PC-3 (cell line): ENCODE data around the gene PLXDC1. TPM values are rescaled to one million over a fixed set of nuclear protein-coding genes. Genes with fewer than 3 reads are reported as not detected.
A peak's percentile ranks its signal among the peaks of the same experiment; 100 is the strongest.

Source experiments
- ATAC-seq: fragments of 200-7000 bp; cut with Tn5 transposase; 2 replicates; pipeline ENCODE4 v1.9.1; 2020; ENCODE audit warnings: mild to moderate bottlenecking, moderate library complexity
- BruUV-seq: library from RNA; stranded (reverse); fragments of 400-500 nt; replicated peaks from 2 replicates; lab custom pipeline; 2021; lab: Mats Ljungman, UMichigan
- CTCF ChIA-PET: fragments of 300-600 bp; sonication (Branson Sonifier 250); formaldehyde crosslinking; loops from one replicate; lab custom pipeline; 2022; ENCODE audit warnings: antibody characterized with exemption; lab: Charles Lee
- POLR2A ChIA-PET: fragments of 300-600 bp; sonication (Branson Sonifier 250); formaldehyde crosslinking; loops from one replicate; lab custom pipeline; 2022; ENCODE audit warnings: antibody characterized with exemption; ENCODE audit not compliant: unreplicated experiment; lab: Charles Lee
- DNase-seq: peaks from one replicate; pipeline ENCODE4 v3.0.0-alpha.2; 2015
- H2AFZ ChIP-seq: fragments of 300-600 bp; sonication (generic); 2 replicates; pipeline ENCODE4 v1.6.0; 2016; ENCODE audit warnings: antibody characterized with exemption, low read length
- H3F3A ChIP-seq: fragments of 300-600 bp; sonication (generic); one replicate; pipeline ENCODE4 v1.6.0; 2017; ENCODE audit warnings: antibody characterized with exemption, low read length, control low read depth, mild to moderate bottlenecking; ENCODE audit not compliant: unreplicated experiment
- H3K27ac ChIP-seq: fragments of 300-600 bp; sonication (generic); 2 replicates; pipeline ENCODE4 v1.5.1; 2016; ENCODE audit warnings: mild to moderate bottlenecking, low read length
- H3K27me3 ChIP-seq: fragments of 300-600 bp; sonication (generic); 2 replicates; pipeline ENCODE4 v1.6.1; 2016; ENCODE audit warnings: low read length, mixed read lengths
- H3K36me3 ChIP-seq: fragments of 300-600 bp; sonication (generic); 2 replicates; pipeline ENCODE4 v1.6.1; 2016; ENCODE audit warnings: low read depth, mixed run types, low read length, mixed read lengths
- H3K4me1 ChIP-seq: fragments of 300-600 bp; sonication (generic); 2 replicates; pipeline ENCODE4 v1.5.1; 2016; ENCODE audit warnings: low read length; ENCODE audit not compliant: insufficient read depth
- H3K4me2 ChIP-seq: fragments of 300-600 bp; sonication (generic); 2 replicates; pipeline ENCODE4 v1.6.0; 2016; ENCODE audit warnings: low read length
- H3K4me3 ChIP-seq: fragments of 300-600 bp; sonication (generic); 2 replicates; pipeline ENCODE4 v1.5.1; 2016; ENCODE audit warnings: mild to moderate bottlenecking, low read length, mixed read lengths
- H3K79me2 ChIP-seq: fragments of 300-600 bp; sonication (generic); 2 replicates; pipeline ENCODE4 v1.6.1; 2017; ENCODE audit warnings: low read length, mixed read lengths
- H3K9ac ChIP-seq: fragments of 300-600 bp; sonication (generic); 2 replicates; pipeline ENCODE4 v1.6.0; 2016; ENCODE audit warnings: mild to moderate bottlenecking, low read length
- H3K9me2 ChIP-seq: fragments of 300-600 bp; sonication (generic); replicated peaks from 2 replicates; pipeline ENCODE4 v1.6.1; 2016; ENCODE audit warnings: mixed run types, low read length, mixed read lengths
- H3K9me3 ChIP-seq: fragments of 300-600 bp; sonication (generic); 2 replicates; pipeline ENCODE4 v1.6.1; 2016; ENCODE audit warnings: low read length, mixed read lengths
- H4K20me1 ChIP-seq: fragments of 300-600 bp; sonication (generic); 2 replicates; pipeline ENCODE4 v1.6.1; 2016; ENCODE audit warnings: low read length, mixed read lengths
- EZH2 ChIP-seq: fragments of 300-600 bp; sonication (generic); IDR thresholded peaks from one replicate; pipeline ENCODE4 v1.6.1; 2017; ENCODE audit warnings: antibody characterized with exemption, mild to moderate bottlenecking, low read length; ENCODE audit not compliant: unreplicated experiment
- EZH2phosphoT487 ChIP-seq: fragments of 300-600 bp; sonication (generic); IDR thresholded peaks from 2 replicates; pipeline ENCODE4 v1.6.1; 2018; ENCODE audit warnings: mild to moderate bottlenecking, antibody characterized with exemption, low read length, borderline replicate concordance
- intact Hi-C: fragments of 100-400 bp; cut with micrococcal nuclease; formaldehyde crosslinking; loops from 2 replicates; pipeline ENCODE4 v1.9.0; 2023
- total RNA-seq: library from RNA; depleted of rRNA; stranded (reverse); fragments of >200 nt; gene quantifications from 2 replicates; pipeline ENCODE4 v1.2.3, GENCODE V29; 2014
- TF ChIP-seq, protein P1 (sequence below): fragments of 300-600 bp; sonication (generic); conservative IDR thresholded peaks from 2 replicates; pipeline ENCODE4 v1.5.1; 2017; ENCODE audit warnings: antibody characterized with exemption, low read depth, mild to moderate bottlenecking, low read length

PLXDC1 gene
- total RNA-seq, 1 experiment from 2014 or later = not detected

DNA sequence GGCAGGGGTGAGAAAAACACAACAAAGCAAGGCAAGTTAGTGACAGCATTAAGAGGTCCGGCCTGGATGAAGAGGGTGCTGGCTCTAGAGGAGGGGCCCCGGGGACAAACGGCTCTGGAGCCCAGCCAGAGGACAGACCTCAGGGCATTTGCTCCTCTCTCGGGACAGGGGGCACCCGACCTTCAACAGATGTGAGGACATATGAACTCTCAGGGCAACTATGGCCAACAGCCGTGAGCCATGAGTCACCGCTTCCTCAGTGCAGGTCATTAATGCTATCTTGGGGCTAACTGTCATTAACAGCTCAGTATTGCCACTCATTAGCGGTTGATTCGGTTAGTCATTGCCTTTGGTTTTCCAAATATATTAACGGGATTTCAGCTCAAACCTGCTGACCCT is 24.3 kb upstream of the PLXDC1 start:
- H3K4me3 ChIP-seq = no peak overlapping the region
- CTCF ChIA-PET = interaction anchor here (0.6 to 1.3 kb wide), 3 partner anchors 10 to 193 kb away, joined by 3 to 7 read pairs (median 3); partner anchors contain the start of gene ARL5C
- TF ChIP-seq EZH2phosphoT487 (no peak), EZH2 (no peak)
- TF ChIP-seq, protein P1, sequence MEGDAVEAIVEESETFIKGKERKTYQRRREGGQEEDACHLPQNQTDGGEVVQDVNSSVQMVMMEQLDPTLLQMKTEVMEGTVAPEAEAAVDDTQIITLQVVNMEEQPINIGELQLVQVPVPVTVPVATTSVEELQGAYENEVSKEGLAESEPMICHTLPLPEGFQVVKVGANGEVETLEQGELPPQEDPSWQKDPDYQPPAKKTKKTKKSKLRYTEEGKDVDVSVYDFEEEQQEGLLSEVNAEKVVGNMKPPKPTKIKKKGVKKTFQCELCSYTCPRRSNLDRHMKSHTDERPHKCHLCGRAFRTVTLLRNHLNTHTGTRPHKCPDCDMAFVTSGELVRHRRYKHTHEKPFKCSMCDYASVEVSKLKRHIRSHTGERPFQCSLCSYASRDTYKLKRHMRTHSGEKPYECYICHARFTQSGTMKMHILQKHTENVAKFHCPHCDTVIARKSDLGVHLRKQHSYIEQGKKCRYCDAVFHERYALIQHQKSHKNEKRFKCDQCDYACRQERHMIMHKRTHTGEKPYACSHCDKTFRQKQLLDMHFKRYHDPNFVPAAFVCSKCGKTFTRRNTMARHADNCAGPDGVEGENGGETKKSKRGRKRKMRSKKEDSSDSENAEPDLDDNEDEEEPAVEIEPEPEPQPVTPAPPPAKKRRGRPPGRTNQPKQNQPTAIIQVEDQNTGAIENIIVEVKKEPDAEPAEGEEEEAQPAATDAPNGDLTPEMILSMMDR = no peak
- peaks cover 11% of the 10 kb centered on the region; the same call in 1 of the 2 replicates for H3K4me1 ChIP-seq
- ATAC-seq = no peak
- BruUV-seq = no TSS peak
- H4K20me1 ChIP-seq = no peaks in the 10 kb centered on the region
- no peak overlapping the region for H2AFZ ChIP-seq
- no peaks in the 10 kb centered on the region for H3K27me3 ChIP-seq
- POLR2A ChIA-PET = no interaction called here
- H3K36me3 ChIP-seq = 0 out of 2 replicates have a peak, but pooled peaks cover 3% of the 10 kb centered on the region
- H3K79me2 ChIP-seq = no peaks in the 10 kb centered on the region
- no peak overlapping the region for H3K27ac ChIP-seq
- no peak overlapping the region for H3K4me2 ChIP-seq
- no peaks in the 10 kb centered on the region for H3K9me2 ChIP-seq
- H3K9me3 ChIP-seq = no peaks in the 10 kb centered on the region
- intact Hi-C loops = no loop called here
- DNase-seq = no peak
- no peak overlapping the region for H3K9ac ChIP-seq
- H3F3A ChIP-seq = no peaks in the 10 kb centered on the region

DNA sequence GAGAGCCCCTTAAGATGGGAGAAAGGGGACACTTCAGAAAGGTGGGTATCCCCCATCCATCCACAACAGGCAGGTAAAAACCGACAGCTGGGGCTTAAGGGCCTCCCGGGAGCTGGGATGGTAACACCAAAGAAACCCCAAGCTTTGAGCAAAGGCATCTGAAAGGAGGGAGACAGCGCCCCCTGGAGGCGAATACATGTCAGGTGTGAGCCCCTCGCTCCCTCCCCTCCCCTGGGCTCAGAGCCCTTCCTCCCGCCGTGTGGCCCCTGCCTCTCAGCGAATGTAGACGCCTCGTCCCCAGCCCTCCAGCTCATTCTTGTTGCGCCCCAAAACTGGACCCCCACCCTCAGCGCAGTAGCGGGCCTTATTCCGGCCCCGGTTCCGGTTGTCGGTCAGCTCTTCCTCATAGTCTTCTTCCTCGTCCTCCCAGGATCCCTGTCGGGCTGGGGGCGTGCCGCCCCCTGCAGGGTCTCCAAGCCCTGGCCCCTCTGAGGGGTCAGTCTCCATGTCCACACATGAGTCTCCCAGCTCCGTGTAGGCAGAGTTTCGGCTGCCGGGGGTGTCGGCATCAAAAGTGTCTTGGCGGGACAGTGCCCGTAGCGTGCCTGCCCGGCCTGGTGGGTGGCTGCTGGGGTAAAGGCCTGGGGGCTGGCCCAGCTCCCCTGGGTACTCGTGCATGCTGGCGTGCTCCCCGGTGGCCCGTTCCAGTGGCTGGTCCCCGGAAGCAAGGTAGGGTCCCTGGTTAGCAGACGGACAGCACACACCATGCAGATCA is 23.7 kb upstream of the PLXDC1 start:
- DNase-seq (peak; percentile 43), ATAC-seq (0 out of 2 replicates have a peak, but pooled peaks have one; percentile 37)
- no peak overlapping the region for H3K4me2 ChIP-seq
- H3K9ac ChIP-seq = no peak overlapping the region
- H3K36me3 ChIP-seq = 0 out of 2 replicates have a peak, but pooled peaks cover 3% of the 10 kb centered on the region
- TF ChIP-seq EZH2phosphoT487 = no peak
- TF ChIP-seq, protein P1 = peak; percentile 76
- no peaks in the 10 kb centered on the region for H4K20me1 ChIP-seq
- intact Hi-C loops = no loop called here
- H3F3A ChIP-seq = no peaks in the 10 kb centered on the region
- POLR2A ChIA-PET = no interaction called here
- no peaks in the 10 kb centered on the region for H3K9me2 ChIP-seq
- H3K9me3 ChIP-seq = no peaks in the 10 kb centered on the region
- BruUV-seq = no TSS peak
- H3K27me3 ChIP-seq = no peaks in the 10 kb centered on the region
- peaks cover 11% of the 10 kb centered on the region; the same call in 1 of the 2 replicates for H3K4me1 ChIP-seq
- H3K79me2 ChIP-seq = no peaks in the 10 kb centered on the region
- H3K4me3 ChIP-seq = no peak overlapping the region
- CTCF ChIA-PET = interaction anchor here (0.5 to 1.3 kb wide), 4 partner anchors 11 to 252 kb away, joined by 3 to 15 read pairs (median 5); no protein-coding TSS in a partner anchor
- H2AFZ ChIP-seq = no peak overlapping the region
- H3K27ac ChIP-seq = no peak overlapping the region
